Measurements from ENCODE around the gene GRK5.

DNA sequence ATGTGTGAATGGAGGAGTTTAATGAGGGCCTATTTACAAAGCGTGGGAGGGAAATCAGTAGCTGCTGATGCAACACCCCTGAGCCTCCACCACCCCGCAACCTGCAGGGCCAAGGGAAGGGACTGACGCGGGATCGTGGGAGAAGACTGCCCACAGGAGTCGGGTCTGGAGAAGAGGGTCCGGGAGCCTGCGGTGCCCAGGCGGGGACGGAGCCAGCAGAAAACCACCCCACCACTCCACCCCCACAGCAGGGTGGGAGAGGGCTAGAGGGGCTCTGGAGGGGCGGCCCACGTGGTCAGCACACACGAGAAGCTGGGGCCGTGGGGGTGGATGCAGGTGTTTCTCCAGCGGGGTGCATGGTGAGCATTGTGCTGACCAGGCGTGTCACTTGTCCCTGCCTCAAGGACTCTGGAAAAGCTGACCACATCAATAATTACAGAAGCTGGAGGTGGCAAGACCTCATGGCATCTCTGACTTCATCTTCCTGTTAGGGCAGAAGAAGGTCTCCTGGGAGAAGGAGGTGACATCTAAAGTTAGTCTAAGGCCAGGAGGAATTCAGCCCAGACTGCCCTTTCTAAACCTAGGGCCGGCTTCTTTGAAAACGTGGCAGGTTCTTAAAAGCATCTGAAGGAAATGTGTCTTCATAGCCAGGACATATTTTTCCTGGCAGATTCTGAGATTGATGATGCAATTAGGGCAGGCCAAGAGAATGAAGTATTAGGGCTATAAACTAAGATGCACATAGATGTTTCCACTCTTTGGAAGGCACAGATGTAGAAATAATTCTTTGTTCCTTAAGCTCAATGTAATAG is 184.3 kb downstream of the GRK5 start:
- TF ChIP-seq EZH2 (IDR thresholded peaks at IDR 0.05; ENCODE audit: insufficient read depth, poor library complexity, severe bottlenecking): no peak
- TF ChIP-seq EZH2phosphoT487 (IDR thresholded peaks at IDR 0.05; ENCODE audit: insufficient read depth, low read depth): no peak
